Measurements from ENCODE around the gene NXPE4.
"Not testable (repeated sequence)": the region's sequence is repeated elsewhere in the genome, so short reads cannot be mapped to it uniquely, and the experiment has no call there.

Gene NXPE4

DNA sequence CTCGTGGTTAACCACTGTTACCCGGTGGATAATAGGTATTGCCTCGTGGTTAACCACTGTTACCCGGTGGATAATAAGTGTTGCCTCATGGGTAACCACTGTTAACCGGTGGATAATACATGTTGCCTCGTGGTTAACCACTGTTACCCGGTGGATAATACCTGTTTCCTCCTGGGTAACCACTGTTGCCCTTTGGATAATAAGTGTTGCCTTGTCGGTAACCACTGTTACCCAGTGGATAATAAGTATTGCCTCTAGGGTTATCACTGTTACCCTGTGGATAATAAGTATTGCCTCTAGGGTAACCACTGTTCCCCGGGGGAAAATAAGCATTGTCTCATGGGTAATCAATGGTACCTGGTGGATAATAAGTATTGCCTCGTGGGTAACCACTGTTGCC, 15.0 kb upstream of the NXPE4 start:
- DNase-seq, result no peak

DNA sequence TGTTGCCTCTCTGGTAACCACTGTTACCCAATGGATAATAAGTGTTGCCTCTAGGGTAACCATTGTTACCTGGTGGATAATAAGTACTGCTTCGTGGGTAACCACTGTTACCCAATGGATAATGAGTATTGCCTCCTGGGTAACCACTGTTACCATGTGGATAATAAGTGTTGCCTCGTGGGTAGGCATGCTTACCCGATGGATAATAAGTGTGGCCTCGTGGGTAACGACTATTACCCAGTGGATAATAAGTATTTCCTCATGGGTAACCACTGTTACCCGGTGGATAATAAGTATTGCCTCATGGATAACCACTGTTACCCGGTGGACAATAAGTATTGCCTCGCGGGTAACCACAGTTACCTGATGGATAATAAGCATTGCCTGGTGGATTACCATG, 13.8 kb upstream of the NXPE4 start:
- DNase-seq, result no peak

DNA sequence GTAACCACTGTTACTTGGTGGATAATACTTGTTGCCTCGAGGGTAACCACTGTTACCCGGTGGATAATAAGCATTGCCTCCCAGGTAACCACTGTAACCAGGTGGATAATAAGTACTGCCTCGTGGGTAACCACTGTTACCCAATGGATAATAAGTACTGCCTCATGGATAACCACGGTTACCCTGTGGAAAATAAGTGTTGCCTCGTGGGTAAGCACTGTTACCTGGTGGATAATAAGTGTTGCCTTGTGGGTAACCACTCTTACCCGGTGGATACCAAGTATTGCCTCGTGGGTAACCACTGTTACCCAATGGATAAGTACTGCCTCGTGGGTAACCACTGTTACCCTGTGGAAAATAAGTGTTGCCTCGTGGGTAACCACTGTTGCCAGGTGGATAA, 13.0 kb upstream of the NXPE4 start:
- not testable (repeated sequence) for DNase-seq

DNA sequence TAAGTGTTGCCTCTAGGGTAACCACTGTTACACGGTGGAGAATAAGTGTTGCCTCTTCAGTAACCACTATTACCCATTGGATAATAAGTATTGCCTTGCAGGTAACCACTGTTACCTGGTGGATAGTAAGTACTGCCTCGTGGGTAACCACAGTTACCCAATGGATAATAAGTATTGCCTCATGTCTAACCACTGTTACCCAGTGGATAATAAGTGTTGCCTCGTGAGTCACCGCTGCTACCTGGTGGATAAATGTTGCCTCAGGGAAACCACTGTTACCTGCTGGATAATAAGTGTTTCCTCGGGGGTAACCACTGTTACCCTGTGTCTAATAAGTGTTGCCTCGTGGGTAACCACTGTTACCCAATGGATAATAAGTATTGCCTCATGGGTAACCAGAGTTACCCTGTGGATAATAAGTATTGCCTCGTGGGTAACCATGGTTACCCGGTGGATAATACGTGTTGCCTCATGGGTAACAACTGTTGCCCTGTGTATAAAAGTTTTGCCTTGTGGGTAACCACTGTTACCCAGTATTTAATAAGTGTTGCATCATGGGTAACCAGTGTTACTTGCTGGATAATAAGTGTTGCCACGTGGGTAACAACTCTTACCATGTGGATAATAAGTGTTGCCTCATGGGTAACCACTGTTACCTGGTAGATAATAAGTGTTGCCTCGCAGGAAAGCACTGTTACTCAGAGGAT, 12.3 kb upstream of the NXPE4 start:
- no peak for DNase-seq

DNA sequence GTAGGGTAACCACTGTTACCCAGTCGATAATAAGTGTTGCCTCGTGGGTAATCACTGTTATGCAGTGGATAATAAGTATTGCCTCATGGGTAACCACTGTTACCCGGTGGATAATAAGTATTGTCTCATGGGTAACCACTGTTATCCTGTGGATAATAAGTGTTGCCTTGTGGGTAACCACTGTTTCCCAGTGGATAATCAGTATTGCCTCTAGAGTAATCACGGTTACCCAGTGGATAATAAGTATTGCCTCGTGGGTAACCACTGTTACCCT, 11.2 kb upstream of the NXPE4 start:
- not testable (repeated sequence) for DNase-seq

DNA sequence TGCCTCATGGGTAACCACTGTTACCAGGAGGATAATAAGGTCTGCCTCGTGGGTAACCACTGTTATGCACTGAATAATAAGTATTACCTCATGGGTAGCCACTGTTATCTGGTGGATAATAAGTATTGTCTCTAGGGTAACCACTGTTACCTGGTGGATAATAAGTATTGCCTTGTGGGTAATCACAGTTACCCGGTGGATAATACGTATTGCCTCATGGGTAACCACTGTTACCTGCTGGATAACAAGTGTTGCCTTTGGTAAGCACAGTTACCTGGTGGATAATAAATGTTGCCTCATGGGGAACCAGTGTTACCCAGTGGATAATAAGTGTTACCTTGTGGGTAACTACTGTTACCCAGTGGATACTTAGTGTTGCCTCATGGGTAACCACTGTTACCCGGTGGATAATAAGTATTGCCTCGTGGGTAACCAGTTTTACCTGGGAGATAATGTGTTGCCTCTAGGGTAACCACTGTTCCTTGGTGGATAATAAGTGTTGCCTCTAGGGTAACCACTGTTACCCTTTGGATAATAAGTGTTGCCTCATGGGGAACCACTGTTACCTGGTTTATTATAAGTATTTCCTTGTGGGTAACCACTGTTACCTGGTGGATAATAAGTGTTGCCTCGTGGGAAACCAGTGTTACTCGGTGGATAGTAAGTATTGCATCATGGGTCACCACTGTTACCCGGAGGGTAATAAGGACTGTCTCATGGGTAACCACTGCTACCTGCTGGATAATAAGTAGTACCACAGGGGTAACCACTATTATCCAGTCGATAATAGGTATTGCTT, 10.6 kb upstream of the NXPE4 start:
- no peak for DNase-seq

DNA sequence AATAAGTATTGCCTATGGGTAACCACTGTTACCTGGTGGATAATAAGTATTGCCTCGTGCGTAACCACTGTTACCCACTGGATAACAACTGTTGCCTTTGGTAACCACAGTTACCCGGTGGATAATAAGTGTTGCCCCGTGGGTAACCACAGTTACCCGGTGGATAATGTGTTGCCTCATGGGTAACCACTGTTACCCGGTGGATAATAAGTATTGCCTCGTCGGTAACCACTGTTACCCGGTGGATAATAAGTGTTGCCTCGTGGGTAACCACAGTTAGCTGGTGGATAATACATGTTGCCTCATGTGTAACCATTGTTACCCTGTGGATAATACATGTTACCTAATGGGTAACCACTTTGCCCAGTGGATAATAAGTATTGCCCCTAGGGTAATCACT, 9.8 kb upstream of the NXPE4 start:
- DNase-seq, result no peak

DNA sequence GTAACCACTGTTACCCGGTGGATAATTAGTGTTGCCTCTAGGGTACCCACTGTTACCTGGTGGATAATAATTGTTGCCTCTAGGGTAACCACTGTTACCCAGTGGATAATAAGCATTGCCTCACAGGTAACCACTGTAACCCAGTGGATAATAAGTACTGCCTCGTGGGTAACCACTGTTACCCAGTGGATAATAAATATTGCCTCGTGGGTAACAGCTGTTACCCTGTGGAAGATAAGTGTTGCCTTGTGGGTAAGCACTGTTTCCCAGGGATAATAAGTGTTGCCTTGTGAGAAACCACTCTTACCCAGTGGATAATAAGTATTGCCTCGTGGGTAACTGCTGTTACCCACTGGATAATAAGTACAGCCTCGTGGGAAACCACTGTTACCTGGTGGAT, 9.3 kb upstream of the NXPE4 start:
- DNase-seq, result no peak

DNA sequence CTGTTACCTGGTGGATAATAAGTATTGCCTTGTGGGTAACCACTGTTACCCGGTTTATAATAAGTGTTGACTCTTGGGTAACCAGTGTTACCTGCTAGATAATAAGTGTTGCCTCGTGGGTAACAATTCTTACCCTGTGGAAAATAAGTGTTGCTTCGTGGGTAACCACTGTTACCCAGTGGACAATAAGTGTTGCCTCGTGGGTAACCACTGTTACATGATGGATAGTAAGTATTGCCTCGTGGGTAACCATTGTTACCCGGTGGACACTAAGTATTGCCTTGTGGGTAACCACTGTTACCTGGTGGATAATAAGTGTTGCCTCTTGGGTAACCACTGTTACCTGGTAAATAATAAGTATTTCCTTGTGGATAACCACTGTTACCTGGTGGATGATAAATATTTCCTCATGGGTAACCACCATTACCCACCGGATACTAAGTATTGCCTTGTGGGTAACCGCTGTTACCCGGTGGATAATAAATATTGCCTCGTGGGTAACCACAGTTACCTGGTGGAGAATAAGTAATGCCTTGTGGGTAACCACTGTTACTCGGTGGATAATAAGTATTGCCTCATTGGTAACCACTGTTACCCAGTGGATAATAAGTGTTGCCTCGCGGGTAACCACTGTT, 8.7 kb upstream of the NXPE4 start:
- no peak for DNase-seq

DNA sequence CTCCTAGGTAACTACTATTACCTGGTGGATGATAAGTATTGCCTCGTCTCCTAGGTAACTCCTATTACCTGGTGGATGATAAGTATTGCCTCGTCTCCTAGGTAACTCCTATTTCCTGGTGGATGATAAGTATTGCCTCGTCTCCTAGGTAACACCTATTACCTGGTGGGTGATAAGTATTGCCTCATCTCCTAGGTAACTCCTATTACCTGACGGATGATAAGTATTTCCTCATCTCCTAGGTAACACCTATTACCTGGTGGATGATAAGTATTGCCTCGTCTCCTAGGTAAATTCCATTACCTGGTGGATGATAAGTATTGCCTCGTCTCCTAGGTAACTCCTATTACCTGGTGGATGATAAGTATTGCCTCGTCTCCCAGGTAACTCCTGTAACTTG, 7.6 kb upstream of the NXPE4 start:
- not testable (repeated sequence) for DNase-seq

DNA sequence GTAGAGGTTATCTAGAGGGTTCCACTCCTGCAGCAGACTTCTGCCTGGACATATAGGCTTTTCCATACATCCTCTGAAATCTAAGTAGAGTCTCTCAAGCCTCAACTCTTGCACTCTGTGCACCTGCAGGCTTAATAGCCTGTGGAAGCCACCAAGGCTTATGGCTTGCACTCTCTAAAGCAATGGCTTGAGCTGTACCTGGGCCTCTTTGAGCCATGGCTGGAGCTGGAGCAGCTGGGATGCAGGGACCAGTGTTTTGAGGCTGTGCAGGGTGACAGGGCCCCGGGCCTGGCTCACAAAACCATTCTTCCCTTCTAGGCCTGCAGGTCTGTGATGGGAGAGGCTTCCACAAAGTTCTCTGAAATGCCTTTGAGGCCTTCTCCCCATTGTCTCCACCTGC, 2.9 kb upstream of the NXPE4 start:
- DNase-seq, result no peak

DNA sequence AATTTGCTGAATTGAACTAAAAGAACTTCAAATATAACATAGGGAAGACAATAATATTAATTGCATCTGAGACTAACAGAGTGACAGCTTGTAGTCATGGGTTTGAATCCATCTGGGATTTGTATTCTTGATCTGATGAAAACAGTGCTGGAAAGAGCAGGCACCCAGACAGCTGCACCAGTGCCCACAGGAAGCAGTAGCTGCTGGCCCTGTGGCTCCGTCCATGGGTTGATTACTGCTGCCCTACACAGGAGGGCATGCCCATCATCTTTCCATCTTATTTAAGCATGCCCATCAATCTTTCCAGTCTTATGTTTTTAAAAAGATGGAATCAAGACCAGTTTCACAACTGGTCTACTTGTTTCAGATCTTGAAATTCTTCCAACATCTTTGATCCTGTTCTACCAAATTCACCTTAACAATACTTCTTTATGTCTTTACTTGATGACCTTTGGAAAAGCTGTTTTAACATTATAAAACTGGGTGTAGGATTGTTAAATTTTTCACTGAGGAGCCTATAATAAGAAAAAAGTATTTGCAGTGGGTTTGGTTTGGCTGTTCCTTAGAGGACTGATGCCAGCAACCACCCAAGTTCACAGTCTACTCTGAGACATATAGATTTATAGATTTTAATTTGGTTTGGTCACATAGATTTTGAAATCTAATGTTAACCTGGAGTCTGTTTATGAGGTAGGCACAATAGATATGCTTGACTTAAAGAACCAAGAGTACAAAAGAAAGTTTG, 761 bp upstream of the NXPE4 start:
- DNase-seq, result no peak

DNA sequence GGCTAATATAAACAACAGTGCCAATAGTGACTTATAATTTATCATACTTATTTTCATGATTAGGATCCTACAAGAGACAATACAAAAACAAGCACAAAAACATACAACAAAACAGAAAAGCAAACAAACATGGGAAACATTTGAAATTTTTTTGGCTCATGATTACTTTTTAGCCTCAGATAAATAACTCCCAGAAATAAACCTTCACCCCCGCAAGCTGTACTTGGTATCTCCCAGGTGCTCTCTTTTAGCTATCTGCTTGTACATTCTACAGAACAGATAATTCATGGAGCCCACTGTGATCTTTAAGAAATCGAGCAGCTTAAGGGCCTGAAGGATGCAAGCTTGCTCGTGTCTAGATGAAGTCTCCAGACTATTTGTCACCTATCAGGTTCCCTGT, 883 bp downstream of the NXPE4 start:
- DNase-seq, result no peak

DNA sequence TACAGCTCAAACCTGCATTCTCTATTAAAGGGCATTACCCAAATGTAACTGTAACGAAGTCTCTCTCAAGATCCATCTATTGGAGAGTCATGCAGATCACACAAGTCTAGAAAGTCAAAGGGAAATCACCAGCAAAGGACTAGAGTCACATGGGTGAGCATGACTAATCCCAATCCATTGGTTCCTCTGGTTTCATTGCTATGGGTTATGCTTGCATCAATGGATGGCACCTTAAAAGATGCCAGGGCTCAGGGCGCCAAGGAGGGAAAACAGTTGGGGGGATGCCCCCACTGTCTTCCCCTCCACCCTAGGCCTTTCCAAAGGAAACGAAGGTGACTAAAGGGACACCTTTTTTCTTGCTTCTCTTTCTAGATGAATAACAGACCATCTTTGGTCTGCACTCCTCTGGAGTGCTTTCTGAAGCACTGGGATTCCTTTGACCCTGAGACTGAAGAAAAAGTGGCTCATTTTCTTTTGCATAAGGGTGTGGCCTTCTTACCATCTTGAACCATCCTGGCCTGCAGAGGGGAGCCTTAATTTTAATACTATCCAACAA, 8.1 kb downstream of the NXPE4 start:
- DNase-seq, result no peak

DNA sequence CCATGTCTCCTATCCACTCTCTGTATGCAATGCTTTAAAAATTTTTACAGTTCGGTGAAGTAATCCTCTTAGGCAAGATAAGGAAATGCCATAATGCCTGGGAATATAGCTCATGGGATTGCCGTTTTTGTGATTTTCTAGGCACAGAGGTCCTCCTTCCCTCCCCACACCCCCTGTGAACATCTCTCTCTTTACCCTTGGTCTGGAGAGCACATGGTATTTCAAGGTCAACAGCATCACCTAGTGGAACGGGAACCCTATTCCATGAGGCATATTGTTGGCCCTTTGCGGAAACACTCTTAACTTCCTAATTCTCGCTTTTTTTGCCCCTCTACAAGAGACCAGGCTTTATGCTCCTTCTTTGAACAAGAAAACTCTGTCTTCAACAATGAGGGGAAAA, 8.8 kb downstream of the NXPE4 start:
- DNase-seq, result no peak

DNA sequence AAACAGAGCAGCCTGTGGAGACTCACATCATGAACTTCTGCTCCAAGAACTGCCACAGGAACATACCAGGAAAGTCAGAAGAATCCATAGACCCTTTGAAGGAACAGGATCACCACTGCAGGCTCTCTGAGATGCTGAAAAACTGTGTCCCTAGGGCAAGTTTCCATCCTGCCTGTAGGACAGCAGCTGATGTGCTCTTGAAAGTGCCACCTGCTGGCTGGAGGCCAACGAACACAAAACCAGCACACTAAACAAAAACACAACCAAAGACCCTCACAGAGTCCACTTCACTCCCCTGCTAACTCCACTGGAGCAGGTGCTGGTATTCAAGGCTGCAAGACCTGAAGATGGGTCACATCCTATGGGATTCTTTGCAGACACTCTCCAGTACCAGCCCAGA, 23.9 kb downstream of the NXPE4 start:
- DNase-seq, result no peak

DNA sequence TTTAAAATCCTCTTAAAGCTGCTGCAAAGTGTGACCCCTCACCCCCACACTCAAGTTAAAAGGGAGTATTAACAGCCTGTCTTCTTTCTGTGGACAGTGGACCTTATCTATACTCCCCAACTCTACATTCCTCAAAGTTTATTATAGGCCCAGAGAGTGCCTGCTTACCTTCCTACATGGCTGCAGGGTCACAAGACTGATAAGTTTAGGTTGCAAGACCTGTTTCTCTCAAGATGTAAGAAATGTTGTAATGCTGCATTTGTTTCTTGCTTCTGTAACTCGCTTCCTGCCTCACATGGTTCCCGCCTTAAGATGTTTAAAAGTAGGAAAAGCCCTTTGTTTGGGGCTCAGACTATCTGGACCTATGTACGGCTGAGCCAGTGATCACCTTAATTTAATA, 25.8 kb downstream of the NXPE4 start:
- DNase-seq, result no peak

DNA sequence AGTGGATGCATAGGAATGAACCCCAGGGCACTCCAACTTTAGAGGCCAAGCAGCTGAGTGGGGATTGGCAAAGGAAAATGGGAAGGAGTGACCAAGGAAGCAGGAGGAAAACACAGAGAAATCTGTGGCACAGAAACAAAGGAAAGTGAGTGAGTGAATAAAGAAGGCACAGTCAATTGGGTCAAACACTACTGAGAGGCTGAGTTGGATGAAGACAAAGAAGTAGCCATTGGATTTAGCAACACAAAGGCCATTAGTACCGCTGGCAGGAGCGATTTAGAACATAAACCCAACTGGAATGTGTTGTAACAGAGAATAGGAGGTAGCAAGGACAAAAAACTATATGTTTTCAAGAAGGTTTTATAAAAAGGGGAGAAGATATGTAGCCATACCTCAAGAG, 29.3 kb downstream of the NXPE4 start:
- DNase-seq, result no peak

DNA sequence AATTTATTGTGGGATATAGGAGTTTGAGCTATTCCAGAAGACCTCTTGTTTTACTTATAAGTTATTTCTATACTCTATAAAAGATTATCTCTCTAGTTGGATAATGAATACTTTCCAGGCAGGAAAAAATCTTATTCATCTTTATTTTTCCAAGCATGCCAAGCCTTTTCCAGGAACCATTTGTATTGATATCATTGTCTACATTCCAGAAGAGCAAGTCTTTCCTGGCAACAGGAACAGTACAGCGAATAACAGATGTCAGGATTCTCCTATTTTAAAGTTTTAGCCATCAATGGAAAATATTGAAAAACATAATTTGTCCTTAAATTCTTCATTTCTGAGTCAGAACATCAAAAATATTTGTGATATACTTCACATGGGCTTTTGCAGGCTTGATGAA, 30.8 kb downstream of the NXPE4 start:
- DNase-seq, result no peak

DNA sequence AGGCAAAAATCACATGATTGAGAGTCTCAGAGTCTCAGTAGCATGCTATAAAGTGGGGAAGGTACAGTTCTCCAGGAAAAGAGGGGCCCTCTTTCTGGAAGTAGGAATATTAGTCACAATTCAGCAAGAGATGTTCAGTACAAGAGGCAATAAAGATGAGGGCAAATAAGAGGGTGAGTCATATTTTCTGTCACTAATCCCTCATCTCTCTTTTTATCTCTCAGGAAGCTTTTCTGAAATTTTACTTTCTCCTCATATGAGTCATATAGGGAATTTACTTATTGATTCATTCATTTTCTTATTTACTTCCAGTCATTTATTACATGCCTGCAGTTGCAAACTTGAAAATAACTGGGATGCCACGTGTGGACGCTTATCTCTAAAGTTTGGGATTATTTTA, 32.5 kb downstream of the NXPE4 start:
- DNase-seq, result no peak

DNA sequence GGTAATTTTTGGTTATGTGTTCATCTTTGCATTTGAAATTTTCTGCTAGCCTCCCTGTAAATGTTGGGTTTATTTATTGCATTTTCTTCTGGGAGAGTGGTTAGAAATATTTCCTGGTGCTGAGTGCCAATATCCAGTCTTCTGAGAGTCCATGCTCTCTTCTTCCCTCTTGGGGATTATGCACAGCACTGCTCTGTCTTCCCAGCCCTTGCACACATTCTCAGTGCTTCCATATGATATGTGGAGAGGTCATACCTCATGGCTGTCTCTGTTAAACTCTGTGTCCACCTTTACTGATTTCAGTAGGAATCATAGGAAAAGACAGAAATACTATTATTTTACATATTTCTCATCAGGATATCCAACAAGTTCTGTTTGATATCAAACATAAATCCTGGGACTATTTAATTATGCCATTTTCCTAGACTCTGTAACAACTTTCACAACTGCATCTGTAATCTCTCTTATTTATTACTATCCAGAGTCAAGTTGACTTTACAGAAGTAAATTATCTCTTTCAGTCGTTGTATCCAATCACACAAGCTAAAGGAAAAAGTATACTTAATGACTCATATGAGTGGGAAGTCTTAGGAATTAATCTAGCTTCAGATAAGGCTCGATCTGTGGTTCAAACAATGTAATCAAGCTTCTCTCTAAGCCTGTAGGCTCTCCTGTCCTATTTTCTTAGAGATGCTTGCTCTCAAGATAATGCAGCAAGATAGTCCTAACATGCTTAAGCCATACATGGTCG, 33.2 kb downstream of the NXPE4 start:
- no peak for DNase-seq

DNA sequence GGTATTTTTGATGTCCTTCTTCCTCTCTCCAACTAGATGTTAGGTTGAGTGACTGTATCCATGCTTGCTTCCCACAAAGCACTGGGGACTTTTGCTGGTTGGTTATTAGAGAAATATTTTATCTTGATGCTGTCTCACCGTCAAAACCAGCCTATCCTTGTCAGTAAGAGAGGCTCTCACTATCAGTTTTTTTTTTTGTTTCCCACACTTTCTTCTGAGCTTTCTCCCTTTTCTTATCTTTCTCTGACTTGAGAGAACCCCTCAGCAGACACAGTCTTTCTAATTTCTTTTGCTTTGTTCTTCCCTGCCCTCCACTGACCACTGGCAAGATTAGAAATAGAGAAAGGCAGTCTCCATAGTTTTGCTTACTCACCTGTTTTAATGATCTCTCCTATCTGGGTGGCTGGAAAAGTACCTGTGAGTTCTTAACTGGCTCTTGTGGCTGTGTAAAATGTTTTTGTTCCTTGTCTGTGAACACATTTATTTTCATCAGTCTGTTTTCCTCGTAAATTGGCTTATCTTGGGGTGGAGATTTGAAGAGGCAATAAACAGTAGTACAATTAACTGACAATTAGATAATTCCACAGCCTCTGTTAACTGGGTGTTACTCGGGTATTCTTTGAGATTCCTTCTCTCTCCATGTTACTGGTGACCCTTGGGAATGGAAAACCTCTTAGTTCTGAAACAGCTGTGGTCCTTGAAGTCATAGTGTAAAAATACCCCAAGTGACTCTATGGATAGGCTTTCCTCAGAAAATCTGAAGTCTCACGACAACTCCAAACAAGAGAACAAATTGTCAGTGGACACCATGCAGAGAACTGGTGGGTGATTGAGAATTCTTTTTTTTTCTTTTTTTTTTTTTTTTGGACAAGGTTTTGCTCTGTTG, 35.9 kb downstream of the NXPE4 start, which contains the start of gene NXPE1:
NXPE1 (minus strand) TSS at position 457 of the 886 bp plus-strand sequence. CDS start 8,680 bp downstream, outside the sequence.
- DNase-seq, result no peak
